PC-9 (cell line): ENCODE measurements around the gene CARS1. TPM values are rescaled to one million over a fixed set of nuclear protein-coding genes. Genes with fewer than 3 reads are reported as not detected.

Experiments used
- BruUV-seq: library from RNA; stranded (reverse); fragments of 400-500 nt; replicated peaks from 2 replicates; lab custom pipeline; 2021; lab: Mats Ljungman, UMichigan
- CTCF ChIA-PET: fragments of 300-600 bp; sonication (Branson Sonifier 250); formaldehyde crosslinking; loops from one replicate; lab custom pipeline; 2022; ENCODE audit warnings: antibody characterized with exemption; lab: Charles Lee
- POLR2A ChIA-PET: fragments of 300-600 bp; sonication (Branson Sonifier 250); formaldehyde crosslinking; loops from one replicate; lab custom pipeline; 2022; ENCODE audit warnings: antibody characterized with exemption; ENCODE audit not compliant: unreplicated experiment; lab: Charles Lee
- DNase-seq, 2 experiments: peaks; one replicate each; pipeline versions ENCODE4 v3.0.0 to v3.0.0-alpha.2; 2015 to 2022; ENCODE audit warnings: mixed read lengths in 1 of 2
- H2AFZ ChIP-seq: fragments of 200-600 bp; sonication (generic); 2 replicates; pipeline ENCODE4 v1.8.1; 2017; ENCODE audit warnings: antibody characterized with exemption
- H3F3A ChIP-seq: fragments of 200-600 bp; sonication (generic); 2 replicates; pipeline ENCODE4 v1.8.1; 2017; ENCODE audit warnings: antibody characterized with exemption, mild to moderate bottlenecking, low read depth; ENCODE audit not compliant: insufficient read depth
- H3K27ac ChIP-seq: fragments of 200-600 bp; sonication (generic); 2 replicates; pipeline ENCODE4 v1.6.1; 2016; ENCODE audit warnings: mixed run types
- H3K27me3 ChIP-seq: fragments of 200-600 bp; sonication (generic); 2 replicates; pipeline ENCODE4 v1.6.1; 2016; ENCODE audit warnings: low read depth, mixed run types; ENCODE audit not compliant: insufficient read depth
- H3K36me3 ChIP-seq: fragments of 200-600 bp; sonication (generic); 2 replicates; pipeline ENCODE4 v1.6.1; 2016; ENCODE audit warnings: low read depth, mixed run types
- H3K4me1 ChIP-seq: fragments of 200-600 bp; sonication (generic); replicated peaks from 2 replicates; pipeline ENCODE4 v1.6.1; 2016; ENCODE audit warnings: mixed run types; ENCODE audit not compliant: insufficient read depth
- H3K4me2 ChIP-seq: fragments of 200-600 bp; sonication (generic); 2 replicates; pipeline ENCODE4 v1.6.1; 2017; ENCODE audit warnings: mixed run types
- H3K4me3 ChIP-seq: fragments of 200-600 bp; sonication (generic); 2 replicates; pipeline ENCODE4 v1.6.1; 2016; ENCODE audit warnings: mixed run types
- H3K79me2 ChIP-seq: fragments of 200-600 bp; sonication (generic); 2 replicates; pipeline ENCODE4 v1.6.1; 2017; ENCODE audit warnings: low read depth, mixed run types
- H3K9me2 ChIP-seq: fragments of 200-600 bp; sonication (generic); 2 replicates; pipeline ENCODE4 v1.8.1; 2017; ENCODE audit warnings: mild to moderate bottlenecking; ENCODE audit not compliant: insufficient read depth
- H3K9me3 ChIP-seq: fragments of 200-600 bp; sonication (generic); 2 replicates; pipeline ENCODE4 v1.8.1; 2016; ENCODE audit warnings: low read depth; ENCODE audit not compliant: insufficient read depth
- H4K20me1 ChIP-seq: fragments of 200-600 bp; sonication (generic); 2 replicates; pipeline ENCODE4 v1.8.1; 2017; ENCODE audit not compliant: insufficient read depth
- EZH2 ChIP-seq: fragments of 200-600 bp; sonication (generic); IDR thresholded peaks from 2 replicates; pipeline ENCODE4 v1.8.0; 2017; ENCODE audit warnings: antibody characterized with exemption, low read depth
- intact Hi-C: fragments of 100-400 bp; cut with micrococcal nuclease; formaldehyde crosslinking; loops from one replicate; pipeline ENCODE4 v1.10.0; 2022; ENCODE audit not compliant: unreplicated experiment
- total RNA-seq: library from RNA; stranded (reverse); gene quantifications from 2 replicates; pipeline ENCODE4 v1.2.3, GENCODE V29; 2021
- TF ChIP-seq, protein P1 (sequence below): fragments of 200-600 bp; sonication (generic); conservative IDR thresholded peaks from 2 replicates; pipeline ENCODE4 v1.6.1; 2017; ENCODE audit warnings: mixed run types, antibody characterized with exemption, mild to moderate bottlenecking, moderate library complexity

CARS1 gene
- total RNA-seq, 1 experiment from 2014 or later = 78.8 TPM

DNA sequence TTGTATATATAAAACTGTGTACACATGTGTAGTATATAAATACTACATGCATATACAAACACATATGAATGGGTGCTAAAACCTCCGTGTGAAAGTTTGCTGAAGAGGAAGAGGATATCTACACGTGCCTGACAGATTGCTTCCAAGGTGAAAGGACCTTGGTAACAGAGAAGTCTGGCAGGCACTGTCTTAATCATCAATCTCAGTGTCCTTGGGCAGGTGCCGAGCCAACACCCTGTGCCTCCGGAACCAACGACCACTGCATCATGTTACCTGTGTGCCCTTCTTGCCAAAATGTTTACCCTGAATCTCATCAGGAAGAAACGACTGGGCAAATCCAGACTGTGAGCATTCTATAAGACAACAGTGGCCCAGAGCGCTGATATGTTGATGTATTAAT lies 80.1 kb downstream of the CARS1 start:
- no peak overlapping the region for H2AFZ ChIP-seq
- POLR2A ChIA-PET = no interaction called here
- TF ChIP-seq EZH2 = no peak
- TF ChIP-seq, protein P1, sequence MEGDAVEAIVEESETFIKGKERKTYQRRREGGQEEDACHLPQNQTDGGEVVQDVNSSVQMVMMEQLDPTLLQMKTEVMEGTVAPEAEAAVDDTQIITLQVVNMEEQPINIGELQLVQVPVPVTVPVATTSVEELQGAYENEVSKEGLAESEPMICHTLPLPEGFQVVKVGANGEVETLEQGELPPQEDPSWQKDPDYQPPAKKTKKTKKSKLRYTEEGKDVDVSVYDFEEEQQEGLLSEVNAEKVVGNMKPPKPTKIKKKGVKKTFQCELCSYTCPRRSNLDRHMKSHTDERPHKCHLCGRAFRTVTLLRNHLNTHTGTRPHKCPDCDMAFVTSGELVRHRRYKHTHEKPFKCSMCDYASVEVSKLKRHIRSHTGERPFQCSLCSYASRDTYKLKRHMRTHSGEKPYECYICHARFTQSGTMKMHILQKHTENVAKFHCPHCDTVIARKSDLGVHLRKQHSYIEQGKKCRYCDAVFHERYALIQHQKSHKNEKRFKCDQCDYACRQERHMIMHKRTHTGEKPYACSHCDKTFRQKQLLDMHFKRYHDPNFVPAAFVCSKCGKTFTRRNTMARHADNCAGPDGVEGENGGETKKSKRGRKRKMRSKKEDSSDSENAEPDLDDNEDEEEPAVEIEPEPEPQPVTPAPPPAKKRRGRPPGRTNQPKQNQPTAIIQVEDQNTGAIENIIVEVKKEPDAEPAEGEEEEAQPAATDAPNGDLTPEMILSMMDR = no peak
- H3K9me2 ChIP-seq = no peaks in the 10 kb centered on the region
- intact Hi-C loops = no loop called here
- no peaks in the 10 kb centered on the region; the same call in 1 of the 2 replicates for H3K36me3 ChIP-seq
- H3K27ac ChIP-seq = no peak overlapping the region
- no peak overlapping the region for H3K4me3 ChIP-seq
- DNase-seq = no peak
- BruUV-seq = no TSS peak
- peaks cover 30% of the 10 kb centered on the region for H3K79me2 ChIP-seq
- peaks cover 16% of the 10 kb centered on the region for H4K20me1 ChIP-seq
- H3K4me2 ChIP-seq = no peak overlapping the region
- H3F3A ChIP-seq = no peaks in the 10 kb centered on the region
- no peaks in the 10 kb centered on the region for H3K4me1 ChIP-seq
- no peaks in the 10 kb centered on the region for H3K27me3 ChIP-seq
- CTCF ChIA-PET = no interaction called here
- no peaks in the 10 kb centered on the region for H3K9me3 ChIP-seq

DNA sequence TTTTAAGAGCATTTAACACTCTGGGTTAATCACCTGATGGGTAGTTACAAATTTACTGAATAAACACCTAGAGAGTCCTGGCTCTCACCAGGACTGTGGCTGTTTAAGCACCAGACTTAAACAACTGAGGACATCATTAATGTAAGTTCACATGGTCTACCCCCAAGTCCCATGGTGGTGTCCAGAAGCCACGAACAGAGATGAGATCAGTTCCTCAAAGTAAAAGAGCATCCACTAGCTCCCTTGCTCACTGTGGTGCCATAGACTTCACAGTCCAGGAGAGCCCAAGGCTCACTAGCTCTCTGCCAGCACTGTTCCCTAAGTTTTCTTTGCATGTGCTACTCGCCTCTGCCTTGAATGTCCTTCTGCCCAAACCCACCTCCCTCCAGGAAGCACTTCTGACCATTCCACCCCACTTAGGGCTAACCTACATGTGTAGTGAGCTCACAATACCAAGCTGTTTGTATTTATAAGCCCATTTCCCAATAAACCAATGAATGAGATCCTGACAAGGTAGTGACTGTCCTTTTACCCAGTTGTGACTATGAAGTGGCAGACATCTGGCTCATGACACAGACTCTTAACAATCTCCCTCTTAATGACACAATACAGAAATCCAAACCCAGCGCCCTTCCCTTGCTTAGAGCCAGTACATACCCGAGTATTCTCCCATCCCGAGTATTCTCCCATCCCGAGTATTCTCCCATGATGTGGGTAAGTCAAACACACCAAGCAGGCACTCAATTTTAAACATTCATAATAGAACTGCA lies 80.7 kb downstream of the CARS1 start:
- Histone ChIP-seq H3F3A (no peaks in the 10 kb centered on the region), H3K9me3 (no peaks in the 10 kb centered on the region), H3K36me3 (no peaks in the 10 kb centered on the region; the same call in 1 of the 2 replicates), H3K4me3 (no peak overlapping the region), H3K79me2 (peaks cover 24% of the 10 kb centered on the region; the same call in 1 of the 2 replicates), H4K20me1 (peaks cover 18% of the 10 kb centered on the region), H3K9me2 (no peaks in the 10 kb centered on the region), H3K4me2 (no peak overlapping the region), H3K27me3 (no peaks in the 10 kb centered on the region), H2AFZ (no peak overlapping the region), H3K27ac (no peak overlapping the region), H3K4me1 (no peaks in the 10 kb centered on the region)
- ChIA-PET POLR2A (interaction anchor here (0.6 kb wide), 1 partner anchor 27 kb away, joined by 3 read pairs; no protein-coding TSS in a partner anchor), CTCF (interaction anchor here (1.6 kb wide), 1 partner anchor 45 kb away, joined by 4 read pairs; no protein-coding TSS in a partner anchor)
- no peak for DNase-seq
- BruUV-seq = no TSS peak
- TF ChIP-seq, protein P1 = no peak
- TF ChIP-seq EZH2 = no peak
- intact Hi-C loops = no loop called here

- no peak for DNase-seq
- no peak overlapping the region for H3K27ac ChIP-seq
- no peak overlapping the region for H2AFZ ChIP-seq
- no peaks in the 10 kb centered on the region for H3K9me3 ChIP-seq
- TF ChIP-seq, protein P1 = peak; percentile 42; the same call in 1 of the 2 replicates
- no peak for TF ChIP-seq EZH2
- peaks cover 18% of the 10 kb centered on the region for H4K20me1 ChIP-seq
- no peak overlapping the region for H3K4me3 ChIP-seq
- H3K4me2 ChIP-seq = no peak overlapping the region
- peaks cover 20% of the 10 kb centered on the region; the same call in 1 of the 2 replicates for H3K79me2 ChIP-seq
- H3K27me3 ChIP-seq = no peaks in the 10 kb centered on the region
- ChIA-PET CTCF (interaction anchor here (1.6 kb wide), 1 partner anchor 46 kb away, joined by 4 read pairs; no protein-coding TSS in a partner anchor), POLR2A (no interaction called here)
- peaks cover 3% of the 10 kb centered on the region; the same call in 1 of the 2 replicates for H3K36me3 ChIP-seq
- H3K9me2 ChIP-seq = no peaks in the 10 kb centered on the region
- intact Hi-C loops = loop anchor here (1.0 kb wide), 1 partner anchor 46 kb away; no protein-coding TSS in a partner anchor
- no peaks in the 10 kb centered on the region for H3K4me1 ChIP-seq
- H3F3A ChIP-seq = no peaks in the 10 kb centered on the region
- no TSS peak for BruUV-seq
These were observed 81.6 kb downstream of the CARS1 start for GRCh38 chr11:2975594-2975993.
